SJSA1 (cell line): ENCODE data around the gene CYP4V2. TPM values are rescaled to one million over a fixed set of nuclear protein-coding genes. Genes with fewer than 3 reads are reported as not detected.

ENCODE experiments used
- DNase-seq, 2 experiments: peaks; one replicate each; pipeline ENCODE4 v3.0.0-alpha.2; 2015 to 2020; ENCODE audit warnings: low spot score in 2 of 2, low read depth in 1 of 2
- H3K27ac ChIP-seq: fragments of 250-450 bp; sonication (Bioruptor Pico); 2 replicates; pipeline ENCODE4 v1.5.1; 2020; ENCODE audit warnings: mild to moderate bottlenecking, moderate library complexity
- H3K27me3 ChIP-seq: fragments of 250-450 bp; sonication (Bioruptor Pico); replicated peaks from 2 replicates; pipeline ENCODE4 v1.5.1; 2020; ENCODE audit warnings: mild to moderate bottlenecking, moderate library complexity
- H3K36me3 ChIP-seq: fragments of 250-450 bp; sonication (Bioruptor Pico); 2 replicates; pipeline ENCODE4 v1.5.1; 2020; ENCODE audit warnings: mild to moderate bottlenecking
- H3K4me1 ChIP-seq: fragments of 250-450 bp; sonication (Bioruptor Pico); replicated peaks from 2 replicates; pipeline ENCODE4 v1.6.1; 2021; ENCODE audit warnings: mild to moderate bottlenecking
- H3K4me3 ChIP-seq: fragments of 250-450 bp; sonication (Bioruptor Pico); 2 replicates; pipeline ENCODE4 v1.5.1; 2020; ENCODE audit warnings: mild to moderate bottlenecking
- H3K9me3 ChIP-seq: fragments of 250-450 bp; sonication (Bioruptor Pico); replicated peaks from 2 replicates; pipeline ENCODE4 v1.5.1; 2020; ENCODE audit warnings: mild to moderate bottlenecking
- total RNA-seq: library from RNA; depleted of rRNA; stranded (reverse); fragments of >200 nt; shearing (Covaris generic); gene quantifications from 2 replicates; pipeline ENCODE4 v1.2.3, GENCODE V29; 2014

CYP4V2 gene
- total RNA-seq, 1 experiment from 2014 or later: 3.2 TPM

DNA sequence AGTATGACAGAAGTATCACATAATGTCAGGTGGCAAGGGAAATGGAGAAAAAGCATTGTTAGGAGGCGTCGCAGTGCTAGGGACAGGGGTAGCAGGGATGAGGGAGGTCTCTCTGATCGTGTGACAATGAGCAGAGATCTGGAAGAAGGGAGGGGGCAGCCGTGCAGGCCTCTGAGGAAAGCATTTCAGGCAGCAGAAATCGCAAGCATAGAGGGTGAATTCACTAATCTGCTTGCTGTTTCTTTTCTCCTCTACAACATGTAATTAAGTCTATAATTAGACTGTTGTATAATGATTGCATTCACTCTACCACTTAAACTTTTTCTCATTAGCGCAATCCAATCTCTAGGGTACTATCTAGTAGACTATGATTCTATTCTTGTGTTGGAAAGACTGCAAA lies 9.1 kb downstream of the CYP4V2 start:
- no peak for DNase-seq
- Histone ChIP-seq H3K9me3 (no peaks in the 10 kb centered on the region), H3K36me3 (no peaks in the 10 kb centered on the region)

DNA sequence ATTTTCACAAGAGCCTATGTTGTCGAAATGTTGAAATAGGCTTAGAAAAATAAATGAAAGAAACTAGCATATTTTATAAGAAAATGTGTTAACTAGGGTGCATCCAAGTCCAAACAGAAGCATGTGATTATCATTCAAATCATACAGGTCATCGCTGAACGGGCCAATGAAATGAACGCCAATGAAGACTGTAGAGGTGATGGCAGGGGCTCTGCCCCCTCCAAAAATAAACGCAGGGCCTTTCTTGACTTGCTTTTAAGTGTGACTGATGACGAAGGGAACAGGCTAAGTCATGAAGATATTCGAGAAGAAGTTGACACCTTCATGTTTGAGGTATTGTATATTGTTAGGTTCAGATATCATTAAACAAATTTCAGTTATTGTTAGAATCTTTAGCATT lies 9.6 kb downstream of the CYP4V2 start:
- Histone ChIP-seq H3K4me1 (no peaks in the 10 kb centered on the region), H3K36me3 (no peaks in the 10 kb centered on the region), H3K27ac (no peak overlapping the region), H3K27me3 (no peaks in the 10 kb centered on the region), H3K4me3 (no peak overlapping the region), H3K9me3 (no peaks in the 10 kb centered on the region)
- DNase-seq: no peak

More for the DNA sequence above, 9.1 kb downstream of the CYP4V2 start:
- H3K4me3 ChIP-seq: no peak overlapping the region
- no peak overlapping the region for H3K27ac ChIP-seq
- no peaks in the 10 kb centered on the region for H3K4me1 ChIP-seq
- no peaks in the 10 kb centered on the region for H3K27me3 ChIP-seq

DNA sequence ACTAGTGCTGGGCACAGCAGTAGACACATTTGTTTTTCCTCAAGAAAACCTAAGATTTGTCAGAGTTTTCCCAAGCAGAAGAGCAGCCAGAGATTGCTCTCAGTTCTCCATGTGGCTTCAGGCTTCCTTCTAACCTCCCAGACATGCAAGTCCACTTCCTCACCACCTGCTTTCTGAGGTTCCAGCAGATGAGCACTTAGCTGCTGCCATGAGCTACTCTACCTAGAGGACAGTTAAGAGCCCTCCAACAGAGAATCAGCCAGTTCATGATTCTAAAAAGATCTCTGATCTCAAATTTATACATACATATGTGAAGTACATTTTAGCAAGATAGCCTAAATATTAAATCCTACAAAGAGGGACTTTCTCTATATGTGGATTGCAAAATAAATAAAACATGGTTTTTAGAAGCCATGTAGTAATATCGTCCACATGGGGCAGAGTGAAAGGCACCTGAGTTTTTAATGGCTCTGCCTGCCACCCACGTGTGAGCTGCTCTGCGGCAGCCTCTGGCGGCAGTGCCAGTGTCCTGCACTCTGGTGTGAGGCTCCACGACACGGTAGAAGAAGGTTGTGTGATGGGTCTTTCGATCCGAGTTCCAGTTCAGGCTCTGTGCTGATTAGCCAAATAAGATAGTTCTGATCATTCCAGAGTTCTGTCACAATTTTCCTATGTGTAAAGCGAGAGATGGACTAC lies 10.3 kb downstream of the CYP4V2 start:
- Histone ChIP-seq H3K36me3 (no peaks in the 10 kb centered on the region), H3K4me1 (no peaks in the 10 kb centered on the region), H3K27me3 (no peaks in the 10 kb centered on the region), H3K27ac (no peak overlapping the region), H3K9me3 (no peaks in the 10 kb centered on the region), H3K4me3 (no peak overlapping the region)
- peak; percentile 7 to 50 for DNase-seq

- no peak for DNase-seq
- Histone ChIP-seq H3K36me3 (no peaks in the 10 kb centered on the region), H3K9me3 (no peaks in the 10 kb centered on the region), H3K27me3 (0 out of 2 replicates have a peak, but pooled peaks cover under 1% of the 10 kb centered on the region), H3K4me1 (no peaks in the 10 kb centered on the region), H3K27ac (no peak overlapping the region), H3K4me3 (no peak overlapping the region)
These were observed 11.2 kb downstream of the CYP4V2 start for GRCh38 chr4:186202490-186203140.

DNA sequence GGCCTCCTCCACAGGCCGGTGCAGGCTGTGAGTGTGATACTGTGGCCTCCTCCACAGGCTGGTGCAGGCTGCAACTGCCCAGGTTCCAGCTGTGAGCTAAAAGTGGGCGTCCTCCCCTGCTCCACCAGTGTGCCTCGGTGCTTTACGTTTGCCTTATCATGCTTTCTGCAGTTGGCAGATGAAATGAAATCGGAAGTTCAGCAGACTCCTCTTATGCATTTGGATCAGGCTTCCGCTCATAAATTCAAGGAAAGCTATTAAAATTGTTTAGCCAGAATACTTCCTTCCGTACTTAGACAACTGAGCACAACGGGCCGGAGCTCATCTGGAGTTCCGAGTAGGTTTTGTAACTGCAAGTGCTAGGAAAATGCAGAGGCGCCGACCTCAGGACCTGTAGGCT lies 12.0 kb downstream of the CYP4V2 start:
- Histone ChIP-seq H3K36me3 (no peaks in the 10 kb centered on the region), H3K27ac (no peak overlapping the region), H3K4me1 (no peaks in the 10 kb centered on the region), H3K27me3 (0 out of 2 replicates have a peak, but pooled peaks cover 2% of the 10 kb centered on the region), H3K9me3 (no peaks in the 10 kb centered on the region), H3K4me3 (no peak overlapping the region)
- DNase-seq: no peak

DNA sequence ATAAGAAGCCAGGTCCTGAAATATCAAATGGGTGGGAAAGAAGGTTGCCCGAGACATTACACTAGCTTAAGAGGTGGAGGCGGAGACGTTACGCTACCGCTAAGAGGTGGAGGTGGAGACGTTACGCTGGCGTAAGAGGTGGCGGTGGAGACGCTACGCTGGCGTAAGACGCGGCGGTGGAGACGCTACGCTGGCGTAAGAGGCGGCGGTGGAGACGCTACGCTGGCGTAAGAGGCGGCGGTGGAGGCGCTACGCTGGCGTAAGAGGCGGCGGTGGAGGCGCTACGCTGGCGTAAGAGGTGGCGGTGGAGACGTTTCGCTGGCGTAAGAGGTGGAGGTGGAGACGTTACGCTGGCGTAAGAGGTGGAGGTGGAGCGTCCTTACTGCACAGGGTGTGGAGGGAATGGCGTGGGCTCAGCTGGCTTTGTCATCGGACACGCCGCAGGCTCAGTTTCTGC lies 12.8 kb downstream of the CYP4V2 start:
- H3K9me3 ChIP-seq: no peaks in the 10 kb centered on the region
- H3K4me1 ChIP-seq: no peaks in the 10 kb centered on the region
- no peak overlapping the region for H3K27ac ChIP-seq
- DNase-seq: no peak
- 0 out of 2 replicates have a peak, but pooled peaks cover 2% of the 10 kb centered on the region for H3K27me3 ChIP-seq
- no peak overlapping the region for H3K4me3 ChIP-seq
- no peaks in the 10 kb centered on the region for H3K36me3 ChIP-seq

DNA sequence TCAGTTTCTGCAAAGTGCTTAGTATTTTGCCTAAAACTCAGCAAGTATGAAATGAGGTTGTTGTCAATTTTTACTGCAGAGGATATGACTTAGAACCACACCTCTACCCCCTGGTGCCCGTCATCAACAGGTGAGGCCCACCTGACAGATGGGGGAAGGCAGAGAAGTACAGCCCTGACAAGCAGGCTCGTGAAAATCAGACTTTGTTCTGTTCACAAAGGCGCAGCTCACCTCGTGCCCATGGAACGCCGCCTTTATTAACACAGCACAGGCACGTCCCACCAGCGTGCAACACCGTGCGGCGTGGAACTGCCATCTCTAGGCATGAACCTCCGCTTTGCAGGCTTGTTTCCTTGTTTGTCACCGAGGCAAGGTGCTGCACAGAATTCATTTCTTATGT lies 13.3 kb downstream of the CYP4V2 start:
- Histone ChIP-seq H3K27ac (no peak overlapping the region), H3K36me3 (no peaks in the 10 kb centered on the region), H3K4me1 (no peaks in the 10 kb centered on the region), H3K9me3 (no peaks in the 10 kb centered on the region), H3K27me3 (0 out of 2 replicates have a peak, but pooled peaks cover 2% of the 10 kb centered on the region), H3K4me3 (no peak overlapping the region)
- no peak for DNase-seq

DNA sequence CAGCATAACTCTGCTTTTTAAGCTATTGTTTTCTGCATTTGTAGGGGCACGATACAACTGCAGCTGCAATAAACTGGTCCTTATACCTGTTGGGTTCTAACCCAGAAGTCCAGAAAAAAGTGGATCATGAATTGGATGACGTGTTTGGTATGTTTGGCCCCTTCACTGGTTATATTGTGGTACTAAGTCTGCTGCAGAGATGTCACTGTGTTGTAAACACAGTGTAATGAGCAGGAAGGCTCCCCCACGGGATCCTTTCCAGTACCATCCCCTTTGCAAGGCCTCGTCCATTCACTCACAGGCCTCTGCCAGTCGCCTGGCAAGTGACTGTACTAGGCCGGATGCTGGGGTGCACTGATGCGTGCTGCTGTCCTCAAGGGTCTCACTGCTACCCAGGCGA lies 13.8 kb downstream of the CYP4V2 start:
- H3K4me1 ChIP-seq: no peaks in the 10 kb centered on the region
- H3K9me3 ChIP-seq: no peaks in the 10 kb centered on the region
- 0 out of 2 replicates have a peak, but pooled peaks cover 2% of the 10 kb centered on the region for H3K27me3 ChIP-seq
- DNase-seq: no peak
- no peaks in the 10 kb centered on the region for H3K36me3 ChIP-seq
- H3K27ac ChIP-seq: no peak overlapping the region
- no peak overlapping the region for H3K4me3 ChIP-seq

- no peak for DNase-seq
- no peaks in the 10 kb centered on the region for H3K9me3 ChIP-seq
- no peaks in the 10 kb centered on the region for H3K4me1 ChIP-seq
- H3K27ac ChIP-seq: no peak overlapping the region
- H3K36me3 ChIP-seq: no peaks in the 10 kb centered on the region
- H3K4me3 ChIP-seq: no peak overlapping the region
- H3K27me3 ChIP-seq: no peaks in the 10 kb centered on the region
These were observed 25.2 kb downstream of the CYP4V2 start for GRCh38 chr4:186216465-186217024.

- Histone ChIP-seq H3K9me3 (no peaks in the 10 kb centered on the region), H3K4me1 (no peaks in the 10 kb centered on the region), H3K27ac (no peak overlapping the region), H3K27me3 (no peaks in the 10 kb centered on the region), H3K4me3 (no peak overlapping the region), H3K36me3 (no peaks in the 10 kb centered on the region)
- no peak for DNase-seq
These were observed 26.4 kb downstream of the CYP4V2 start for GRCh38 chr4:186217733-186218293.

DNA sequence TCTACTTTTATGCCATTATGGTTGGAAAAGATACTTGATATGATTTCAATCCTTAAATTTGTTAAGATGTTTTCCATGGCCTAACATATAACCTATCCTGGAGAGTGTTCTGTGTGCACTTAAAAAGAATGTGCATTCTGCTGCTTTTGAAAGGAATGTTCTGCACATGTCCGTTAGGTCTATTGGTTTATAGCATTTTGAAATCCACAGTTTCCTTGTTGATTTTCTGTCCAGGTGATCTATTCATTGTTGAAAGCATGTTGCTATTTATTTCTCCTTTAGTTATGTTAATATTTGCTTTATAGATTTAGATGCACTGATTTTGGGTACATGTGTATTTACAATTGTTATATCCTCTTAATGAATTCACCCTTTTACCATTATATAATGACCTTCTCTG lies 30.3 kb downstream of the CYP4V2 start:
- Histone ChIP-seq H3K4me1 (no peaks in the 10 kb centered on the region), H3K36me3 (no peaks in the 10 kb centered on the region), H3K27me3 (no peaks in the 10 kb centered on the region), H3K27ac (no peak overlapping the region), H3K9me3 (no peaks in the 10 kb centered on the region), H3K4me3 (no peak overlapping the region)
- no peak for DNase-seq

- Histone ChIP-seq H3K27ac (no peak overlapping the region), H3K36me3 (no peaks in the 10 kb centered on the region), H3K4me1 (no peaks in the 10 kb centered on the region), H3K4me3 (no peak overlapping the region), H3K27me3 (no peaks in the 10 kb centered on the region), H3K9me3 (no peaks in the 10 kb centered on the region)
- DNase-seq: no peak
These were observed 34.5 kb downstream of the CYP4V2 start for GRCh38 chr4:186225848-186226247.

GRCh38 chr4:186226521-186227189 lies 35.3 kb downstream of the CYP4V2 start:
- no peak overlapping the region for H3K27ac ChIP-seq
- no peaks in the 10 kb centered on the region for H3K4me1 ChIP-seq
- no peaks in the 10 kb centered on the region for H3K36me3 ChIP-seq
- no peaks in the 10 kb centered on the region for H3K9me3 ChIP-seq
- H3K27me3 ChIP-seq: no peaks in the 10 kb centered on the region
- DNase-seq: no peak
- no peak overlapping the region for H3K4me3 ChIP-seq
